T-helper 1 cell treated with Interleukin-12 subunit alpha and Interleukin-12 subunit beta and Interleukin-4 antibody, amounts not matched to agents 30 ng/mL and 1 ng/mL, for 36 hours (primary cell): ENCODE data around the gene ZSCAN25. TPM values are rescaled to one million over a fixed set of nuclear protein-coding genes. Genes with fewer than 3 reads are reported as not detected.
"Not testable (repeated sequence)": the region's sequence is repeated elsewhere in the genome, so short reads cannot be mapped to it uniquely, and the experiment has no call there.

Experiments
- intact Hi-C: fragments of 100-400 bp; cut with micrococcal nuclease; formaldehyde crosslinking; loops from one replicate; pipeline ENCODE4 v1.15.1; 2024
- total RNA-seq: library from RNA; stranded (reverse); gene quantifications from 2 replicates; pipeline ENCODE4 v1.2.3, GENCODE V29; 2022

Gene ZSCAN25
- total RNA-seq, 1 donor from 2014 or later = 26.8 TPM

DNA sequence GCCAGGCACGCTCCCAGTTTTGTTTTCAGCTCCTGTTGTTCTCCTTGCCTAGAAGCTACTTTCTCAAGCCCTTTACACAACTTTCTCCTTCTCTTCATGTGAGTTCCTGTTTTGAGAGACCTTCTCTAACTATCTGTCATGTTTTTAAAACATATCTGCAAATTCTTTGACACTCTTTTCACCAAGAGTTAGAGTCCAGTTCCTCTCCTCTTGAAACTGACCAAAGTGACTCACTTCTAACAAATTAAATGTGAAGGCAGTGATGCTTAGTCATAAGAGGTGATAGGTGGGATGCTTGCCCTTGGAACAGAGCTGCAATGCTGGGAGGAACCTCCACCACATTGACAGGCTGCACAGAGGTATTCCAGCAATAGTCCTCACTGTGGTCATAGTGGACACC, 25.3 kb downstream of the ZSCAN25 start:
- intact Hi-C loops = no loop called here

DNA sequence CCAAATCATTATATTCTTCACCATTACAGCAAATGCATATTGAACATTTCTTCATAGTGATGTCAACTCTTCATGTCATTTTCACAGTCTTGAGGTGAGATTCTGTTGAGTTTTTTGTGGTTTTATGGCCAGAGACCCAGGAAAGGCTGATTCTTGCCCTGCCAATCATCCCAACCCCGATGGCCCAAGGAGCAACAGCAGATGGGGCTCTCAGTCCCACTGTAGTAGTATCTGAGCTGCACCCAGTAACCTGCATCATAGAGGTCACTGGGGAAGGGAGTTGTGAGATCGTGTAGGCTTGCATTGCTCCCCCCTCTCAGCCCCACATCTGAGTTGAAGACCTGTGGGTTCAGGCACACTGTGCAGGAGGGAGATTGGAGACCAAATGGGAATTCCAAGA, 26.7 kb downstream of the ZSCAN25 start:
- intact Hi-C loops = no loop called here

DNA sequence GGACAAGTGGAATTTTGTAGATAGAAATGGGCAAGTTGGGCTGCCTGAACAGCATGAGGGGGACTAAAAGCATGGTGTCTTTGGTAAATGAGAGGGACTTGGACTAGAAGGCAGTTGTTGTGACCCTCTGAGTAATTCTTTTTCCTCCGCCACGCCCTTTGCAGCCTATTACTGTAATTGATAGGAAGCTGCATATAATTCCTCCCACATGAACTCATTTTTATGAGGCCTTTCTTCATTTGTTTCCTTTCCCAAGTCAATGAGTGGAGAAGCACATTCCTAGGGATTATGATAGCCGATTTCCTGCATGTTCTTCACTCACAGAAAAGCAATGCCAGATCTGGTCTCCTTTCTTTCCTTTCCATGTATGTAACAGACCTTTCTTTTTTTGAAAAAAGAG, 27.7 kb downstream of the ZSCAN25 start:
- intact Hi-C loops = no loop called here

DNA sequence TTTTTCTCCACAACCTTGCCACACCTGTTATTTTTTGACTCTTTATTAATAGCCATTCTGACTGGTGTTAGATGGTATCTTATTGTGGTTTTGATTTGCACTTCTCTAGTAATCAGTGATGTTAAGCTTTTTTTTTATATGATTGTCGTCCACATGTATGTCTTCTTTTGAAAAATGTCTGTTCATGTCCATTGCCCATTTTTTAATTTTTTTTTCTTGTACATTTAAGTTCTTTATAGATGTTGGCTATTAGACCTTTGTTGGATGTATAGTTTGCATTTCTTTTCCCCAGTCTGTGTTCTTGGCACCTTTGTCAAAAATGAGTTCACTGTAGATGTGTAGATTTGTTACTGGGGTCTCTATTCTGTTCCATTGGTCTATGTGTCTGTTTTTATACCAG, 28.8 kb downstream of the ZSCAN25 start:
- intact Hi-C loops = no loop called here

DNA sequence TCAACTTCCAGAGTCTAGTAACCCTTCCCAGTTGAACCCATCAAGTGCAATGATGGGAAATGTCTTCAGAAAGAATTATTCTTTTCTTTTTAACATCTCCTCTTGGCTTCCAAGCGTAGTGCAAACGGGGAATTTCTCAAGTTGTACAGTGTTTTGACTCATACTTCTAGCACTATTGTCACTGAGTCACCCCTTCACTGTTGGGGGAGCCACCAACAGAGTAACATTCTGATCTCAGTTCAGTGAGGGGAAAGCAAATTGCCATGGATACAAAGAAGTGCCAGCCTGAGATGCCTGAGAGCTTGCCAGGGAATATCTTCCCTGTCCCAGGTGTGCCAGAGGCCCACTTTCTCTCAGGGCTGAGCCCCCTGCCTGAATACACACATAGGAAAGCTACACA, 32.1 kb downstream of the ZSCAN25 start:
- intact Hi-C loops = no loop called here

DNA sequence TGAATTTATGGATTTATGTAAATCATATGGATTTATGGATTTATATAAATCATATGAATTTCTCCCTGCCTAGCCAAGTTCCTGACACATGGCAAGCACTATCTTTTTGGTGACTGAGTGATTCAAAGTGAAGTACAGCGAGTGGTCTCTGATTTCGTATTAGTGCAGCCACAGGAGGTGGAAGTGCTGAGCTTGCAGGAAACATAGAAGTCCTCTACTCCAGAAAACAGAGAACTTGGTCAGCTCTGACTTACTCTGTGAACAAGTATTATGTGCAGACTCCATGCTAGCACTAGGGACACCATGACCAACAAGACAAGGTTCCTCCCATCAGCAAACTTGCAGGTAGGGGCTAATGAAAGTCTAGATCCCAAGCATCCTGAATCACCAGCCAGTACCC, 34.5 kb downstream of the ZSCAN25 start:
- intact Hi-C loops = no loop called here

DNA sequence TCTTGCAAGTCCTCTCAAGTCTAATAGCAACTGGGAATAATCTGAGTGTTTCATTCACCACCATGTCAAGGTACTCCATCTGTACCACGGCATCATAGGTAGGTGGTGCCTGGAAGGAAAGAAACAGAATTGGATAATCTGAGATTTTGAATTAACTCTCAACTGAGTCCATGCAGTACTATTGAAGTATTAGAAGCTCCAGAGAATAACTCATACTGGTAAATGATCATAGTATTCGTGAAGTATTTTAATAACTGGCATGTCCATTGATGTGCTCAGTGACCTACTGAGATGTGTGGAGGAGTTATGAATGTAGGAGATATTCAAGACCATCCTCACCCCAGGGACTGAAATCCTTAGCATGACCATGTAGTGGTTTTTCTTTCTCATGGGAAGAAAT, 35.9 kb downstream of the ZSCAN25 start:
- intact Hi-C loops = no loop called here

DNA sequence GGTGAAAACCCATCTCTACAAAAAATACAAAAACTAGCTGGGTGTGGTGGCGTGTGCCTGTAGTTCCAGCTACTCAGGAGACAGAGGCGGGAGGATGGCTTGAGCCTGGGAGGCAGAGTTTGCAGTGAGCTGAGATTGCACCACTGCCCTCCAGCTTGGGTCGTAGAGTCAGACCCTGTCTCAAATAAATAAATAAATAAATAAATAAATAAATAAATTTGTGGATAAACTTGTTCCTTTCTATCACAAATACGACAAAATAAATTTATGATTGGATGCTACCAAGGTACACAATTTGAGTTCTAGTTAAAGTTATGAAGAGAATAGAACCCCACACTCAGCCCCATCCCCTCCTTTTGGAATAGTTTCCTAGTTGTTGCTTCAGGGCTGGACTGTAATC, 36.5 kb downstream of the ZSCAN25 start:
- intact Hi-C loops = not testable (repeated sequence)

DNA sequence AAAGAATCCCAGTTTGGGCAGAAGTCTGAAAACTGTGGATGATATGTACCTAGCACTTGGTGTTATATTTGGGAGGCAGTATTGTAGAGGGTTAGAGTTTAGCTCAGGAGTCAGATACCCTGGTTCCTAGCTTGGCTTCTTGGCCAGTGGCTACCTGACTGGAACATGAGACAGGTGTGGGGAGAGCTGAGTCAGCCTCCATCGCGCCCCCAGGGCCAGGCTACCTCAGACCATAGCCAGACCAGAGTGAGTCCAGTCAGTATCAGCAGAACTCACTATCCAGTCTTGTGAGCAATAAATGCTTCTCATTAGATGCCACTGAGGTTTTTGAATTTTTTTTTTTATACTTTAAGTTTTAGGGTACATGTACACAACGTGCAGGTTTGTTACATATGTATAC, 37.0 kb downstream of the ZSCAN25 start:
- intact Hi-C loops = no loop called here

DNA sequence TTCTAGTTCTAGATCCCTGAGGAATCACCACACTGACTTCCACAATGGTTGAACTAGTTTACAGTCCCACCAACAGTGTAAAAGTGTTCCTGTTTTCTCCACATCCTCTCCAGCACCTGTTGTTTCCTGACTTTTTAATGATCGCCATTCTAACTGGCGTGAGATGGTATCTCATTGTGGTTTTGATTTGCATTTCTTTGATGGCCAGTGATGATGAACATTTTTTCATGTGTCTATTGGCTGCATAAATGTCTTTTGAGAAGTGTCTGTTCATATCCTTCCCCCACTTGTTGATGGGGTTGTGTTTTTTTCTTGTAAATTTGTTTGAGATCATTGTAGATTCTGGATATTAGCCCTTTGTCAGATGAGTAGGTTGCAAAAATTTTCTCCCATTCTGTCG, 37.9 kb downstream of the ZSCAN25 start:
- intact Hi-C loops = not testable (repeated sequence)

DNA sequence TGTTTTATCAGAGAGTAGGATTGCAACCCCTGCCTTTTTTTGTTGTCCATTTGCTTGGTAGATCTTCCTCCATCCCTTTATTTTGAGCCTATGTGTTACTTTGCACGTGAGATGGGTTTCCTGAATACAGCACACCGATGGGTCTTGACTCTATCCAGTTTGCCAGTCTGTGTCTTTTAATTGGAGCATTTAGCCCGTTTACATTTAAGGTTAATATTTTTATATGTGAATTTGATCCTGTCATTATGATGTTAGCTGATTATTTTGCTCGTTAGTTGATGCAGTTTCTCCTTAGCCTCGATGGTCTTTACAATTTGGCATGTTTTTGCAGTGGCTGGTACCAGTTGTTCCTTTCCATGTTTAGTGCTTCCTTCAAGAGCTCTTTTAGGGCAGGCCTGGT, 41.1 kb downstream of the ZSCAN25 start:
- intact Hi-C loops = not testable (repeated sequence)

DNA sequence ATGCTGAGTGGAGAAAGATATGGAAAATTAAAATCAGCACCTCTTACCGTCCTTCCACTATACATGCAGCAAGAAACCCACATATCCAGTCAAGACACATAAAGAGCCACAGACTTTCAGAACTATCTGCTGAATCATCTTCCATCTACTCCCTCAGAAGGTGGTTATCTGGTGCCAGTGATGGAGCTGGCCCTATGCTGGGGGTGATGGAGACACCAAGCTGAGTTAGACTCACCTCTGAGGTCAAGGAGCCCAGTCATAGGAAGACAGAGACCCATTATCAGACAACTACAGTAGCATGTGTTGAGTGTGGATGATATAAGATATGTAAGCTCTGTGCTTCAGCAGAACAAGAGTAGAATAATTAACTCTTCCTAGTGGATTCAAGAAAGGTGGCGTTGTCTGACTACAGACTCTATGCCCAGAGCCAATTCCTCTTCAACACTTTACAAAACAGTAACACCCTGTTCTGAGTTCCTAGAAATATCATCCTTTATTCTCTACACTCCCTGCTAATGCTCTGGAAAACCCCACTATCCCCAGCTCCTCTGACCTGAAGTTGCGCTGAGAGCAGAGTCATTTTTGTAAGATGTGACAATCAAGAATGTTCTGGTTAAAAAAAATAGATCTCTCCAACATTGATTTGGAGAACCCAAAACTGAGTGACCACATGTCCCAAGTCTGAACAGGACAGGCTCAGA, 48.7 kb downstream of the ZSCAN25 start:
- intact Hi-C loops = no loop called here

DNA sequence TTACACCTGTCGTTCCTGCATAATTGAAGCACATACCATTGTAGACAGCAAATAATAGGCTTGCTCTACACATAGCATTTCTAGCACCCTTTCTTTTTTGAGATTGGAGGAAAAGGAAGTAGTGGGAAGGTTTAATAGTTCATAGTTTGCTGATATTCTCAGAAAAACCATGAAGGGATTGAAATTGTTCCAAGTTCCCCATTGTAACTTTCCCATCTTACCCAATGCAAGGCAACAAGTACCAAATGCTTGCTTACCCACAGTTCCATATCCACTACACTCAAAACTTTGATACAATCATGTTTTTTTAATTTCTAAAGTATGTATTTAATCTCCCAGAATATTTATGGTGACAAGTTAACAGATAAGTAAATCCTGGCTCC, 49.3 kb downstream of the ZSCAN25 start:
- intact Hi-C loops = no loop called here

DNA sequence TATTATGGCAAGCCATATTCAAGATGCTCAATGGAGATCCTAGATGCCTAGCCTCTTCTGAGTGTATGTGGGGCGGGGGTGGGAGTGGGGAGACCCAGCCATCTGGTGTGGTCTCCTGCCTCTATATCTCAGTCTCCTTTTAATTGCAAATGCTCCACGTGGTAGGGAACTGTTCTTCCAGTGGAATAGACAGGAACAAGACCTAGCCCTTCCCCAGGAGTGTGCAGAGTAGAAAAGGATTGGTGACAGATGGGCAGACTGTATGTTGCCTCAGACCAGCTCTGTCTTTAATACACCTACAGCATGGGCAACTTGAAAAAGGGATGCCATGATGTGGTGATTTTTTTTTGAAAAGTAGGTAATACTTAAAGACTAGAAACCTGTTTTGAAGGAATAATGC, 50.4 kb downstream of the ZSCAN25 start:
- intact Hi-C loops = no loop called here

DNA sequence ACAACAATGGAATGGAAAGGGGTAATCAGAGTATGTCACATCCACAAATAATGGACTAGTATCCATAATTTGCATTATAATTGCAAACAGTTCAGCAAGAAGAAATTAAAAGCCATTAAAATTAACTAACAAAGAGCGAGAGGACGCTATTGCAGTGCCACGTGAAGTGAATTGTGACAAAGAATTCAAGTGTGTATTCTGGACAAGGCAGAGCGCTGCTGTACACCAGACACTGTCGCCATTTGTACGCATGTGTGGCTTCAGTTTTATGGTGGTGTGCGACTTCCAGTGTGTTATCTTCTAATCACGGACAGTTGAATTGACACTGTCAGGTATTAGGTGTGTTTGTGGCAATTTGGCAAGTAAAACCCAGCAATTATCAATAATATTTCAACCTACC, 51.8 kb downstream of the ZSCAN25 start:
- intact Hi-C loops = no loop called here

DNA sequence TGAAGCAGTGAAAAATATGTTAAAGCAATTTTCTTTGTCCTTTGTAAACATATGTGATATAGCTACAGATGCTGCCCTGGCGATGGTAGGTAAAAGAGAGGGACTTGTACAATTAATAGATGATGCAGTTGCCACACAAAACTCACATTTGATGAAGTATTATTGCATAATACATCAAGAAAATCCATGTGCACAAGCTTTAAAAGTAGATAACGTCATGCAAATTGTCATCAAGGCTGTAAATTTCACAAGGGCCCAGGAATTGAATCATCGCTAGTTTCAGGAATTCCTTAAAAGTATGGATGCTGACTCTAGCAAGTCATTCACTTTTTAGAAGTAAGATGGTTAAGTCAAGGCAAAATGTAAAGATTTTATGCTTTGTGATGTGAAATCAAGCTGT, 53.0 kb downstream of the ZSCAN25 start:
- intact Hi-C loops = no loop called here

DNA sequence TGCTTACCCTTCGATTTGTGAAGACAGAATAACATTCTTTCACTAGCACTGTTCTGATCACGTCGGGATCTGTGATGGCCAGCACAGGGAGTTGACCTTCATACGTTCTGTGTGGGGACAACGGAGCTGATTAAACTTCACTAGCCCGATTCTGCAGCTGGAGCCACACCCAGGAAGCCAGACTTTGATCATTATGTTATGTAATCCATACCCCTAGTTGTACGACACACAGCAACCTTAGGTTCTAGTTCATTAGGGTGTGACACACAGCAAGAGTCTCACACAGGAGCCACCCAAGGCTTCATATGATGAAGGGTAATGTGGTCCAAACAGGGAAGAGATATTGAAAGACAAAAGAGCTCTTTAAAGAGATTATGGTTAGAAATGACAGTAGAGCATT, 55.8 kb downstream of the ZSCAN25 start:
- intact Hi-C loops = no loop called here

DNA sequence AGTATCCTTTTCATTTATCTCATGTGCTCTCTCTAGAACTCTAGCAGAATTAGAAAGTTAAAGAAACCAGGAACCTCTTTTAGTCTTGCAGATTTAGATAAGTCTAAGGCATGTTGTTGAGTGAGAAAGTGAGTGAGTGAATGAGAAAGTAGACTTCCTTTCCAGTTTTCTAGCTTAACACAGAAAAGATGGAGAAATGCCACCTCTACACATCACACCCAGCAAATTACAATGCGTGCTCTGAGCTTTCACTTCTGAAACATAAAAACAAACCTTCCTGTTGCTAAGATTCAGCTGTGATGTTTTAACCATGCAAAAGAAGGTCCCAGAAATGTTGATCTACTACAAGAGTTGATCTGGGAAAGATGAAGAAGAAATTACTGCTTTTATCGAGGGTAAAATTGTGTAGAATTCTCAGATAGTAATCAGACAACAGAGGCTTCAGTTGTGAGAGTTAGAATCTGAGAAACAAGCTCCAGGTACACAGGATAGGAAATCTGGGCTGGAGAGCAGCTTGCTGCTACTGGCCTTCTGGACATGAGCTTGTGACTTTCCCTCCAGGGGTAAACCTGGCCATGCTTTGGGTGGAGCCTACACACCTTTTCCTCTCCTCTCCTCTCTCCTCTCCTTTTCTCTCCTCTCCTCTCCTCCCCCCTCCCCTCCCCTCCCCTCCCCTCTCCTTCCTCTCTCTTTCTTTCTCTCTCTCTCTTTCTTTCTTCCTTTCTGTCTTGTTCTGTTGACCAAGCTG, 58.4 kb downstream of the ZSCAN25 start:
- intact Hi-C loops = no loop called here

DNA sequence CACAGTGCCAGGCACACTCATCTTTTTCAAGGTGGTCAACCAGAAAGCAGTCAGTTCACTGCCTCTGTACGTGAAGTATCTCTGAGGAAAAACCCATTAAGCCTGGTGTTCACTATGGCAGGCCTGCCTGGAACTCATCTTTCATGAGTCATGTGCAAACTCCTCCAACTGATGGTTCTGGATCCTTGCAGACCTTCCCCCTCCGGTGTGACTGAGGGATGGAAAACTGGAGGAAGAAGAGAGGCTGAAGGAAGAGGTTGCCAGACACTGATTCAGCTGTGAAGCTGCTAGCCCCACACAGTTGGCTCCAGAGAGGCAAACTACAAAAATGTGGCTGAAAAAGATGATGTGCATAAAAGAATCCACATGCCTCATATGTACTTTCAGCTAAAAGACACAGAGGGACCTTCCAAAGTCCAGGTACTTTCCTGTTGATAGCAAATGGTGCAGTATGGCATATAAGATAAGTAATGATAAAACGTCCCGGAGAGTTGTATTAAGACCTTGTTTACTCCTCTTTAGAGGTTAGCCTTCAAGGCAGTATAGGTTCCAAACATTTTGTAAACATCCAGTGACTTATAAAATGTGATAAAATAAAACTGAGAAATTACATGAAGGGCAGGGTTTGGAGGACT, 60.4 kb downstream of the ZSCAN25 start:
- intact Hi-C loops = no loop called here

DNA sequence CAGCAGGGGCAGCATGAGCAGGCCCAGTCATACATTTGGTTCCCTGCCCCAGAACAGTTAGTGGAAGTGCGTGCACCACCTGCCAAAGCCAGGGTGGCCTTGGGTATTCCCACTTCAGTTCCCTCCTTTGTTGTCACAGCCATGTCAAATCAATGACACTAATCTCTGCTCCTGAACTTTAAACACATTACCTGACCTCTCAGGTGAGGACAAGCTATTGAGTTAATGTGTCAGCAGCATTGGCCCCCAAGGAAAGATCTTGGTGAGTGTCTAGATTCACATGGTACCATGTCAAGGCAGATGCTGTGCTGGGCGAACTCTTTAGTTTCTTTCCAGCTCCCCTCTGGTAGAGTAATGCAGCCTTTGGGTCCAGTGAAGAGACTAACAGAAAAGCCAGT, 60.9 kb downstream of the ZSCAN25 start:
- intact Hi-C loops = no loop called here

DNA sequence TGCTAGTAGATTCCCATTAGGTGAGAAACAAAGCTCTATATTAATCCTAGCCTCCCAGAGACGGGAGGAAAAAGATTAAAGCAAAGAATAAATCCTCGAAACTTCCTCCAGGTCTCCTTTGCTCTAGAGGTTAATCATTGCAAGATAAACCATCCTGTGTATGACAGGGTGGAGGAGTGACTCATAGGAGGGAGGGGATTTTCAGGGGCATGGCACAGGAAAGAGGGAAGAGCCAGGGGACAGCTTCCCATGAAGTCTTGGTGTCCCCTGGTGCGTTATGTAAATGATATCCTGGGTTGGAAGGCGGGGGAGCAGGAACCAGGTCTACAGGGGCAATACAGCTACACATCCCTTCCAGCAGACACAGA, 62.3 kb downstream of the ZSCAN25 start:
- intact Hi-C loops = no loop called here

DNA sequence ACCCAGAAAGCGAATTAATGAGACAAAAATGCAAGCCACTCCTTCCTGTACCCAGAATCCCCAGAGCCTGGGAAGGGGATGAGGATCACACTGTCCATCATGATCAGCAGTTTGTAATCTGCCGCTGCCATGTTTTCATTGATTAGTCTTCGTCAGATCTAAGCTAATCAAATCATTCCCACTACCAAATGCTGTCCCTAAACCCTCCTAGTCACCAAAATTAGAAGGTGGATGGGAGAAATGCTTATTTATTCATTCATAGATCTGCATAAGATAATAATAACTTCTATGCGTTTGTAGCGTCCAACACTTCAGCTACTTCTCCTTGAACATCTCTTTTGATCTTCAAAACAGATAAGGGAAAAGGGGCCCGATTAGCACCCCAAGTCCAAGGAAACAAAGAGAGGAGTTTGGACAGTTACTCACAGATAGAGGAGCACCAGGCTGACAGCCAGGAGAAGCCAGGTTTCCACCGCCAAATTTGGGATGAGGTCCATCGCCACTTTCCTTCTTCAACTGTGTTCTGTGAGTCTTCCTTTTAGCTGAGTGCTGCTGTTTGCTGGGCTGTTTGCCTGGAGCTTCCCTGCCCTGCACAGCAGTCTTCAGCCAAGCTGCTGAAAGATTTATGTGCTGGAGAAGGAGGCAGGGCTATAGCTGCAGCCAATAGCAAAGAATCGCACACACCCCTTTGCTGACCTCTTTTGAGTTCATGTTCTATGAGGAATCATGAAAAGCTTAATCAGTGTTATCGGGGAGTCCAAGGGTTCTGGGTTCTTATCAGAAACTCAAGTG, 62.9 kb downstream of the ZSCAN25 start, which contains the start of gene CYP3A5:
Gene CYP3A5, minus strand, starts transcription at position 597 of the 792 bp plus-strand sequence. Its CDS starts 100 bp downstream, at position 497.
- intact Hi-C loops = no loop called here
